ENCODE data around the gene CLINT1. TPM values are rescaled to one million over a fixed set of nuclear protein-coding genes. Genes with fewer than 3 reads are reported as not detected.

CLINT1 gene
- total and polyA plus RNA-seq, 12 donors, result 17.1 to 101 (median 64.7) TPM

GRCh38 chr5:157802736-157803135 is 56.2 kb downstream of the CLINT1 start:
- no peak overlapping the region for H3K4me3 ChIP-seq
- H3K27ac ChIP-seq, result no peak overlapping the region
- H3K27me3 ChIP-seq, result no peaks in the 10 kb centered on the region
- 71 to 80% (median 78%) methylated on average over 6 of the region's 6 CpGs for WGBS, 4 donors
- DNase-seq, result no peak
- intact Hi-C loops (cut with DNase I), result no loop called here
- peaks cover 9 to 10% of the 10 kb centered on the region in 2 donors for H3K4me1 ChIP-seq (replicated peaks in 1 of 2)
- peaks cover 0 to 28% of the 10 kb centered on the region in 2 donors for H3K36me3 ChIP-seq (replicated peaks in 1 of 2)
- H3K9me3 ChIP-seq (replicated peaks in 1 of 3), result no peaks in the 10 kb centered on the region
- TF ChIP-seq CTCF (IDR thresholded peaks at IDR 0.05) (no peak), POLR2A (IDR thresholded peaks at IDR 0.05) (no peak)

- Histone ChIP-seq H3K4me3 (no peak overlapping the region), H3K27me3 (no peaks in the 10 kb centered on the region), H3K27ac (no peak overlapping the region), H3K4me1 (replicated peaks in 1 of 2) (peaks cover 9 to 10% of the 10 kb centered on the region in 2 donors), H3K36me3 (replicated peaks in 1 of 2) (peaks cover 0 to 15% of the 10 kb centered on the region in 2 donors), H3K9me3 (replicated peaks in 1 of 3) (no peaks in the 10 kb centered on the region)
- intact Hi-C loops (cut with DNase I), result no loop called here
- DNase-seq, result no peak
- TF ChIP-seq POLR2A (IDR thresholded peaks at IDR 0.05), result no peak
- TF ChIP-seq CTCF (IDR thresholded peaks at IDR 0.05), result no peak
- WGBS, 4 donors, result 83 to 92% (median 90%) methylated on average over 1 of the region's 1 CpG
These were observed 58.8 kb downstream of the CLINT1 start for GRCh38 chr5:157800137-157800536.

GRCh38 chr5:157799578-157799977 is 59.4 kb downstream of the CLINT1 start:
- intact Hi-C loops (cut with DNase I), result no loop called here
- Histone ChIP-seq H3K9me3 (replicated peaks in 1 of 3) (no peaks in the 10 kb centered on the region), H3K27me3 (no peaks in the 10 kb centered on the region), H3K27ac (no peak overlapping the region), H3K4me1 (replicated peaks in 1 of 2) (peaks cover 9 to 10% of the 10 kb centered on the region in 2 donors), H3K4me3 (no peak overlapping the region), H3K36me3 (replicated peaks in 1 of 2) (peaks cover 0 to 12% of the 10 kb centered on the region in 2 donors)
- no peak for DNase-seq
- WGBS, 4 donors, result 95 to 100% (median 97%) methylated on average over 1 of the region's 1 CpG
- no peak for TF ChIP-seq CTCF (IDR thresholded peaks at IDR 0.05)

- 81 to 82% (median 81%) methylated on average over 4 of the region's 4 CpGs for whole genome bisulfite sequencing, 4 donors
- no peaks in the 10 kb centered on the region for H3K9me3 ChIP-seq (replicated peaks in 1 of 3)
- H3K27ac ChIP-seq, result no peak overlapping the region
- H3K4me1 ChIP-seq (replicated peaks in 1 of 2), result no peaks in the 10 kb centered on the region
- H3K36me3 ChIP-seq (replicated peaks in 1 of 2), result peaks cover 0 to 16% of the 10 kb centered on the region in 2 donors
- H3K4me3 ChIP-seq, result no peak overlapping the region
- DNase-seq, result no peak
- H3K27me3 ChIP-seq, result no peaks in the 10 kb centered on the region
- intact Hi-C loops (cut with DNase I), result no loop called here
- no peak for TF ChIP-seq CTCF (IDR thresholded peaks at IDR 0.05)
- TF ChIP-seq POLR2A (IDR thresholded peaks at IDR 0.05), result no peak
These were observed 65.6 kb downstream of the CLINT1 start for GRCh38 chr5:157793301-157793700.

All from adrenal gland (tissue), 12 donors.